GM12878 (cell line): Measurements from ENCODE around the gene HOXC13. TPM values are rescaled to one million over a fixed set of nuclear protein-coding genes. Genes with fewer than 3 reads are reported as not detected.
A peak's percentile ranks its signal among the peaks of the same experiment; 100 is the strongest.

Source experiments
- ATAC-seq: fragments of 200-7000 bp; cut with Tn5 transposase; 3 replicates; pipeline ENCODE4 v1.9.1; 2020; ENCODE audit warnings: mild to moderate bottlenecking, moderate library complexity
- BruUV-seq: library from RNA; stranded (reverse); fragments of 400-500 nt; replicated peaks from 2 replicates; lab custom pipeline; 2021; lab: Mats Ljungman, UMichigan
- CTCF ChIA-PET: fragments of 300-600 bp; sonication (Branson Sonifier 250); formaldehyde crosslinking; extraction: SDS; loops from one replicate; lab custom pipeline; 2021; ENCODE audit warnings: inconsistent platforms; lab: Yijun Ruan, JAX
- POLR2A ChIA-PET: fragments of 350-600 bp; formaldehyde crosslinking; extraction: SDS; loops from one replicate; lab custom pipeline; 2021; ENCODE audit warnings: inconsistent platforms; lab: Charles Lee
- RAD21 ChIA-PET: fragments of 300-600 bp; sonication (Branson Sonifier 250); formaldehyde crosslinking; loops from one replicate; lab custom pipeline; 2023; ENCODE audit warnings: antibody characterized with exemption; ENCODE audit not compliant: unreplicated experiment; lab: Charles Lee
- SMC1A ChIA-PET: fragments of 300-600 bp; sonication (Branson Sonifier 250); formaldehyde crosslinking; loops from one replicate; lab custom pipeline; 2023; ENCODE audit not compliant: unreplicated experiment, uncharacterized antibody; lab: Charles Lee
- DNase-seq: peaks from one replicate; pipeline ENCODE4 v3.0.0-alpha.2; 2011; ENCODE audit warnings: low read depth, low spot score
- FAIRE-seq: peaks from 3 replicates; lab custom pipeline; 2011; peaks lifted over from hg19 to GRCh38; lab: Jason Lieb, UNC
- H2AFZ ChIP-seq: 2 replicates; pipeline ENCODE4 v1.6.0; 2011; ENCODE audit warnings: low read depth, low read length, control low read depth; ENCODE audit not compliant: control insufficient read depth
- H3K27ac ChIP-seq: 2 replicates; pipeline ENCODE4 v1.5.1; 2011; ENCODE audit warnings: control low read depth; ENCODE audit not compliant: control insufficient read depth, insufficient read depth
- H3K27me3 ChIP-seq, 2 experiments: replicated peaks in 1 of 2; 2 replicates each; pipeline versions ENCODE4 v1.6.0 to v1.6.1; 2011; ENCODE audit warnings: low read length in 1 of 2; ENCODE audit not compliant: control insufficient read depth in 2 of 2, insufficient read depth in 2 of 2
- H3K36me3 ChIP-seq, 2 experiments: 2 replicates each; pipeline ENCODE4 v1.5.1; 2011; ENCODE audit warnings: low read length in 1 of 2; ENCODE audit not compliant: control insufficient read depth in 2 of 2, insufficient read depth in 2 of 2
- H3K4me1 ChIP-seq: 2 replicates; pipeline ENCODE4 v1.6.1; 2011; ENCODE audit warnings: mild to moderate bottlenecking, low read length, moderate library complexity, mixed read lengths; ENCODE audit not compliant: control insufficient read depth, insufficient read depth
- H3K4me2 ChIP-seq: 2 replicates; pipeline ENCODE4 v1.6.0; 2011; ENCODE audit warnings: control low read depth; ENCODE audit not compliant: control insufficient read depth, insufficient read depth
- H3K4me3 ChIP-seq: fragments of 200-600 bp; sonication (generic); 2 replicates; pipeline ENCODE4 v1.5.1; 2016
- H3K79me2 ChIP-seq: 2 replicates; pipeline ENCODE4 v1.6.0; 2011; ENCODE audit warnings: low read length; ENCODE audit not compliant: control insufficient read depth, insufficient read depth
- H3K9ac ChIP-seq: 2 replicates; pipeline ENCODE4 v1.8.0; 2011; ENCODE audit warnings: low read length, control low read depth, mixed read lengths; ENCODE audit not compliant: control insufficient read depth, insufficient read depth
- H3K9me3 ChIP-seq: replicated peaks from 3 replicates; pipeline ENCODE4 v1.5.1; 2011; ENCODE audit warnings: mild to moderate bottlenecking, low read length; ENCODE audit not compliant: control insufficient read depth, insufficient read depth
- H4K20me1 ChIP-seq: 2 replicates; pipeline ENCODE4 v1.6.0; 2011; ENCODE audit not compliant: control insufficient read depth, insufficient read depth
- ASH2L ChIP-seq: fragments of 300-600, 200-600 bp; sonication (generic); IDR thresholded peaks from 2 replicates; pipeline ENCODE4 v1.6.1; 2017; ENCODE audit warnings: low read depth, mild to moderate bottlenecking, borderline replicate concordance
- CHD4 ChIP-seq: fragments of 200-600 bp; sonication (generic); IDR thresholded peaks from 2 replicates; pipeline ENCODE4 v1.6.1; 2016; ENCODE audit warnings: mild to moderate bottlenecking
- E2F4 ChIP-seq: IDR thresholded peaks from 2 replicates; pipeline ENCODE4 v1.6.1; 2012; ENCODE audit warnings: low read depth, low read length, improper control_type of control experiment
- KLF5 ChIP-seq: fragments of 450-650 bp; IDR thresholded peaks from 2 replicates; pipeline ENCODE4 v1.6.1; 2014; ENCODE audit warnings: mild to moderate bottlenecking; ENCODE audit not compliant: partially characterized antibody
- NRF1 ChIP-seq: conservative IDR thresholded peaks from 2 replicates; pipeline ENCODE4 v1.6.1; 2011; ENCODE audit warnings: mild to moderate bottlenecking, low read depth, low read length, improper control_type of control experiment
- SUZ12 ChIP-seq: fragments of 200-600 bp; sonication (generic); IDR thresholded peaks from one replicate; pipeline ENCODE4 v1.6.1; 2018; ENCODE audit warnings: antibody characterized with exemption, mild to moderate bottlenecking; ENCODE audit not compliant: unreplicated experiment
- WGBS: methylation state at CpG from one replicate; pipeline ENCODE4 v1.1.6; 2016; ENCODE audit warnings: low lambda C conversion rate; ENCODE audit not compliant: insufficient replicate concordance, insufficient coverage; ENCODE audit errors: missing lambda C conversion rate; 5-methylcytosine and 5-hydroxymethylcytosine counted together
- in situ Hi-C: fragments of 300-500 bp; cut with MboI; formaldehyde crosslinking; loops from 9 replicates; pipeline ENCODE4 v1.14.3; 2018; ENCODE audit warnings: mixed read lengths
- intact Hi-C: fragments of 100-400 bp; cut with micrococcal nuclease; formaldehyde crosslinking; loops from one replicate; pipeline ENCODE4 v1.14.2; 2022; ENCODE audit not compliant: unreplicated experiment
- polyA plus RNA-seq, 11 experiments: library from polyadenylated mRNA; depleted of rRNA in 4 of 11; unstranded in 6 of 11; stranded (reverse) in 5 of 11; fragments of >200 nt; fragmentation: Nextera tagmentation in 4 of 11; fragmentation: Illumina TruSeq in 1 of 11; extraction: Ambion mirVana in 4 of 11; extraction: Trizol in 1 of 11; gene quantifications; 1 replicate in 1 of 11; 2 replicates in 10 of 11; pipeline versions ENCODE4 v1.2.1 to v1.2.3, GENCODE V29; 2011 to 2016; ENCODE audit warnings: inconsistent platforms in 2 of 11, missing spikeins in 2 of 11, low read depth in 1 of 11
- total RNA-seq, 4 experiments: library from RNA; depleted of rRNA in 3 of 4; stranded (reverse); fragments of >200 nt in 3 of 4; fragmentation: Illumina TruSeq in 1 of 4; extraction: Trizol in 1 of 4; gene quantifications; 2 replicates each; pipeline versions ENCODE4 v1.2.1 to v1.2.3, GENCODE V29; 2013 to 2021

Gene HOXC13
- total and polyA plus RNA-seq, 10 of the 15 experiments (the other 5 are each of a cell fraction or from before 2014, with no cell fraction given) = not detected

GRCh38 chr12:53976172-53976822, 37.7 kb downstream of the HOXC13 start:
- Histone ChIP-seq H3K9me3 (no peaks in the 10 kb centered on the region; the same call in 1 of the 3 replicates), H3K4me2 (no peak overlapping the region), H4K20me1 (no peaks in the 10 kb centered on the region), H3K79me2 (no peaks in the 10 kb centered on the region), H3K9ac (no peak overlapping the region), H3K27me3 (peaks cover 24 to 34% of the 10 kb centered on the region in 2 experiments), H3K4me3 (no peak overlapping the region), H3K27ac (no peak overlapping the region), H3K36me3 (no peaks in the 10 kb centered on the region), H3K4me1 (peaks cover 19% of the 10 kb centered on the region), H2AFZ (no peak overlapping the region)
- in situ Hi-C loops (no loop called here), intact Hi-C loops (no loop called here)
- POLR2A ChIA-PET = interaction anchor here (0.6 kb wide), 2 partner anchors 121 to 149 kb away, joined by 3 to 5 read pairs; no protein-coding TSS in a partner anchor
- no peak for ATAC-seq
- 40% methylated on average over 20 of the region's 21 CpGs for WGBS
- SMC1A ChIA-PET = no interaction called here
- TF ChIP-seq KLF5 (no peak), ASH2L (no peak), E2F4 (no peak), NRF1 (no peak), CHD4 (no peak), SUZ12 (peak; percentile 44)
- DNase-seq = no peak
- no TSS peak for BruUV-seq
- RAD21 ChIA-PET = interaction anchor here (0.6 kb wide), 1 partner anchor 159 kb away, joined by 3 read pairs; no protein-coding TSS in a partner anchor
- FAIRE-seq = no peak
- CTCF ChIA-PET = interaction anchor here (0.7 to 1.5 kb wide), 3 partner anchors 9 to 229 kb away, joined by 4 to 5 read pairs (median 4); partner anchors contain the start of gene HOXC10
